Subcutaneous adipose tissue (tissue), 4 donors: Measurements from ENCODE around the gene PCNX2. TPM values are rescaled to one million over a fixed set of nuclear protein-coding genes. Genes with fewer than 3 reads are reported as not detected.

Source experiments
- total RNA-seq, 4 donors: library from RNA; depleted of rRNA; stranded (reverse); fragments of >200 nt; gene quantifications; one replicate each; pipeline ENCODE4 v1.1.0, GENCODE V29; 2016
- TF ChIP-seq, protein P1 (sequence below): fragments of 450-650 bp; IDR thresholded peaks from one replicate; pipeline ENCODE4 v1.5.1; 2016; ENCODE audit warnings: low read depth, mild to moderate bottlenecking, control low read depth, antibody characterized with exemption, moderate library complexity

The PCNX2 gene
- total RNA-seq, 4 donors from 2014 or later: 13.0 to 33.1 (median 18.4) TPM

- TF ChIP-seq, protein P1, sequence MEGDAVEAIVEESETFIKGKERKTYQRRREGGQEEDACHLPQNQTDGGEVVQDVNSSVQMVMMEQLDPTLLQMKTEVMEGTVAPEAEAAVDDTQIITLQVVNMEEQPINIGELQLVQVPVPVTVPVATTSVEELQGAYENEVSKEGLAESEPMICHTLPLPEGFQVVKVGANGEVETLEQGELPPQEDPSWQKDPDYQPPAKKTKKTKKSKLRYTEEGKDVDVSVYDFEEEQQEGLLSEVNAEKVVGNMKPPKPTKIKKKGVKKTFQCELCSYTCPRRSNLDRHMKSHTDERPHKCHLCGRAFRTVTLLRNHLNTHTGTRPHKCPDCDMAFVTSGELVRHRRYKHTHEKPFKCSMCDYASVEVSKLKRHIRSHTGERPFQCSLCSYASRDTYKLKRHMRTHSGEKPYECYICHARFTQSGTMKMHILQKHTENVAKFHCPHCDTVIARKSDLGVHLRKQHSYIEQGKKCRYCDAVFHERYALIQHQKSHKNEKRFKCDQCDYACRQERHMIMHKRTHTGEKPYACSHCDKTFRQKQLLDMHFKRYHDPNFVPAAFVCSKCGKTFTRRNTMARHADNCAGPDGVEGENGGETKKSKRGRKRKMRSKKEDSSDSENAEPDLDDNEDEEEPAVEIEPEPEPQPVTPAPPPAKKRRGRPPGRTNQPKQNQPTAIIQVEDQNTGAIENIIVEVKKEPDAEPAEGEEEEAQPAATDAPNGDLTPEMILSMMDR: no peak
These were observed 197.5 kb downstream of the PCNX2 start for GRCh38 chr1:233097959-233098580.

DNA sequence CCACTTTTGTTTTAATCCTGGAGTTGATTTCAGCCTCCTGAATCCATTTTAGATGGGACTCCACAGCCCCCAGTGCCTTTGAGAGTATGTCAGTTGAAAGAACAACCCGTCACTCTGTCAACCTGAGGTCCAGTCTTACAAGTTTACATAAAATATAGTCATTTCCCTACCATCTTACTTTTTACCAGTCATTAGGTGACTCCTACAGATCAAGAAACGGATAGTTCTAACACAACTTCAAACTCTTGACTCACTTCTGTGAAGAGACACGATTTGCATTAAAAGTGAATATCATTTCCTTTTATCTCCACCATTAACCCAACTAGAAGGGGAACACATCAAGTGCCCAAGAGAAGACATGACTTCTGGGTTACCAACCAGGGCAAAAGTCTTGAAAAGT lies 198.0 kb downstream of the PCNX2 start:
- TF ChIP-seq, protein P1: no peak

GRCh38 chr1:233094691-233095090 lies 200.8 kb downstream of the PCNX2 start:
- TF ChIP-seq, protein P1: no peak

DNA sequence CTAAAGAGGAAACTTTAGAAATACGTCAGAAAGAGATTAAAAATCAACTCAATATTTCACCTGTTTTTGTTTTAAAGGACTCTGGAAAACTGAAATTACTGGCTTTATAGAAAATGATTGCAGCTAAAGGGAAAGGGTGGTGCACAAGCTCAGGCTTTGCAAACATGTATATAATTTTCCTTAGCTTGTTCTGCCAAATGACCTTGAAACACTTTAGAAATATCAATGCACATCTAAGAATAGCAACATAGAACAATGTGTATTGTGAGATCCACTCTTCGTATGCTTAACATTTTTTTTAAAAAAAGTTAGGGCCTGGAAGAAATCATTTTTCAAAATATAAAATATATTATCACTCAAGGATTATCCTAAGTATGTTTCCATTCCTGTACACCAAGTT lies 201.3 kb downstream of the PCNX2 start:
- TF ChIP-seq, protein P1: no peak

GRCh38 chr1:233090746-233091494 lies 204.6 kb downstream of the PCNX2 start:
- TF ChIP-seq, protein P1: no peak

- TF ChIP-seq, protein P1: no peak
These were observed 206.3 kb downstream of the PCNX2 start for GRCh38 chr1:233089251-233089650.

DNA sequence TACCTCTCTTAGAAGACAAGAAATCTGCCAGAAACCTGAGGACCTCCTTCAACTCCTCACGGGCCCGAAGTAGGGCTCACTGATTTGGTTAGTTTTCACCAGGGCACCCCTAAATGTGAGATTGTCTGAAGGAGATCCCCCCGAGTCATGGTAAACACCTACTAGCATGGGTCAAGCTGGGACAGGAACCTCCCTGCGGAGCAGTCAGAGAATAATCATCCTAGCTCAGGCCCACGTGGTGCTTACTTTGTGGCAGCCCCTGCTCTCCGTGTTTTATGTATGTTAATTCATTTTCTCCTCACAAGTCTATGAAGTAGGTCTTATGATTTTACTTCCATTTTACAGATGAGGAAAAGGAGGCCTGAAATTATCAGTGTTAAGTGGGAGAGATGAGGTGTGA lies 206.9 kb downstream of the PCNX2 start:
- TF ChIP-seq, protein P1: no peak
